Erythroblast (primary cell): ENCODE measurements around the gene PRUNE2.

ENCODE experiments used
- GATA1 ChIP-seq: IDR thresholded peaks from 2 replicates; pipeline ENCODE4 v1.6.1; 2011; ENCODE audit warnings: low read depth, mild to moderate bottlenecking, control low read depth, low read length, moderate library complexity
- POLR2A ChIP-seq: IDR thresholded peaks from 2 replicates; pipeline ENCODE4 v1.6.1; 2011; ENCODE audit warnings: mild to moderate bottlenecking, low read length

GRCh38 chr9:76798527-76798926 lies 107.4 kb downstream of the PRUNE2 start:
- TF ChIP-seq POLR2A (no peak), GATA1 (no peak)
